Measurements from ENCODE around the gene SERPINA4.

The SERPINA4 gene

DNA sequence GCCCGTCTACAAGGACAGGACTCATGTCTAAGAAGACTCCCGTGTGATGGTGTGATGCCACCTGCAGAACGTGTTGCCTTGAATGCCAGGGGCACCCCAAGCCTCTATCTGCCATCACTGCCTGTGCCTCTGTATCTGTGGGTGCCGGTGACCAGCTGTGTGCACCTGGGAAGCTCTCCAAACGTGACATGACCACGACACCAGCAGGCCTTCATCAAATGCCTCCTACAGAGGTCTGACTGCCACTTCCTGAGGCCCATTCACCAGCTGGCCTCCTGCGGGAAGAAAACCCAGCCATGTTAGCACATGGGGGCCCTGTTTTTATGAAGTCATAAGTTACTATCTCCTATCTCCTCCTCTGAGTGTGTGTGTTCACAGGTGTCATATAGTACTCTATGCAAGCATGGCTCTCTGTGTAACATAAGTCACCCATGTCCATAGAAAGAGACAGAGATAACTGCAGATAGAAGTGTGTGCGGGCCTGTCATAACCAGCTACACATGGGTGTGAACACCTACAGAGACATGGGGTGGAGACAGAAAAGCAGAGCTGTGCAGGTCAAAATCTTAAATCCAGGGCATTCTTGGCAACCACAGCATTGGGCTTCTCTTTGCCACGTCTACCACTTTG lies 18.3 kb upstream of the SERPINA4 start:
- no peak for DNase-seq (ENCODE audit: low read depth)

DNA sequence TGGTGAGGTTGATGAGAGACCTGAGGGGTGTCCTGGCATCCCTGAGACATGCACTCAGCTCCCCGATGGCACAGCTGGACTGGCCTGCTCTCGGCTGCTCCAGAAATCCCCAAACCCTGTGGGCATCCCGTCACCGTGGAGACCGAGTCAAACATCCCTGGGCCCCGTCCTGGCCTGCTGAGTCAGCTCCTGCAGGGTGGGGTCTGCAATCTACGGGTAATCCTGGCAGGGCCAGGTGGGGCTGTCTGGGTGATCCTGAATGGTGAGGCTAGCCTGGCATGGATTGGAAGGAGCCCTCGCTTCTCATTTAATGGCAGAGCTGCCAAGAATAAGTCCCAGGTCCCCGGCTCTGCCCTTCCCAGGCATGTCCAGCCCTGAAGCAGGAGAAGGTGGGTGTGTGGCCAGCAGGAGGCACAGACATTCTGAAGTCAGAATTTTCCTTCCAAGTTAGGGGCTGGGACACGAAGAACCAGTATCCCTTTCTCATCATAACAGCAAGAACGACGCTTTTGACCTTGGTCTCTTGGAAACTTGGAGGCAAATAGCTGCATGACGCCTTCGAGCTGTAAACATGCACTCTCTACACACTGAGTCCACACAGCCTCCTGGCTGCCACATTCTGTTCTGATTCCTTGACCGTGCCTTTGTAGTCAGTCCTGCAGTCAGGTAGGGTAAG lies 17.7 kb upstream of the SERPINA4 start:
- no peak for DNase-seq (ENCODE audit: low read depth)

DNA sequence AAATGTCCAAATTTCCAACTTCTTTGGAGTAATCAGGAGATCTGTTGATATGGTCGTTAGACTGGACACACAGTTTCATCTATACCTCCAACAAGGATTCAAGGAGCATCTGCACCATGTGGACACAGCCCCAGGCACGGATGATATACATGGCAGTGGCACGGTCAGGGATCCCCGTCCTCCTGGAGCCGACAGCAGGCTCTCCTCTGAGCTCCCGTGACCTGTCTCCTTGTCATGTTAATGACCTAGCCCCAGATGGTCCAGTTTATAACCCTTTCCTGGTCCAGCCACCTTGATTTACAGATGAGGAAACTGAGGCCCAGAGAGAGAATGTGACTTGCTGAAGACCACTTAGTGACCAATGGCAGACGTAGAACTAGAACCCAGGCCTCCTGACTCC lies 16.5 kb upstream of the SERPINA4 start:
- DNase-seq (ENCODE audit: low read depth), result no peak

DNA sequence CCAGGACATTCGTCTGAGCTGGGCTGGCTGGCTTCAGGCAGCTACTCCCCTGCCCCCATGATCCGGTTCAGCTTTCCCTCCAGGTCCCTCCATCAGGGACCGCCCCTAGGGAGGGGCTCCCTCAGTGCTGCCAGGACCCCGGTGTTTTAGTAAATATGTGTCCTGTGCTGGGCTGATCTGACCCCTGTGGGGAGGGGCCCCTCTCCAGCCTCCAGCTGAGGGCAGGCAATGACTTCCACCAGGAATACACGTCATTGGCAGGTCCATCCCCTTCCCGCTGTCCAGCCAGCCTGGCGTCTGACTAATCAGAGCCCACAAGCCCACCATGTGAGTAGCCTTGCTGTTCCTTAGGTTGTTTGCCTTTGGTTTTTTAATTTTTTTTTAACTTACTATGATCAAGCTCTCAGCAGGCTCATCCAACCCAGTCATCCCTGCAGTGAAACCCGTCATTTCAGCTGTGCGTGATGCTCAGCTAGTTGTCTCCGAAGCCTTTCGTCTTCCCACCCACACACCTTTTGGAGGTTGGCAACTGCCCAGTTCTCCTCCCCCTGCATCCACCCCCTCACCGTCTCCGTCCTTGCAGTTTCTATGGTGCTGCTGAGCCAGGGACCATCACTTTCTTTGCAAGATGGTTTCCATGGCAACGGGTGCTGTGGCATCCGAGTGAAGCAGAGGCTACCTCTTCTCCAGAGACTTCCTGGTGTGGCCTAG lies 16.0 kb upstream of the SERPINA4 start:
- DNase-seq (ENCODE audit: low read depth), result no peak

DNA sequence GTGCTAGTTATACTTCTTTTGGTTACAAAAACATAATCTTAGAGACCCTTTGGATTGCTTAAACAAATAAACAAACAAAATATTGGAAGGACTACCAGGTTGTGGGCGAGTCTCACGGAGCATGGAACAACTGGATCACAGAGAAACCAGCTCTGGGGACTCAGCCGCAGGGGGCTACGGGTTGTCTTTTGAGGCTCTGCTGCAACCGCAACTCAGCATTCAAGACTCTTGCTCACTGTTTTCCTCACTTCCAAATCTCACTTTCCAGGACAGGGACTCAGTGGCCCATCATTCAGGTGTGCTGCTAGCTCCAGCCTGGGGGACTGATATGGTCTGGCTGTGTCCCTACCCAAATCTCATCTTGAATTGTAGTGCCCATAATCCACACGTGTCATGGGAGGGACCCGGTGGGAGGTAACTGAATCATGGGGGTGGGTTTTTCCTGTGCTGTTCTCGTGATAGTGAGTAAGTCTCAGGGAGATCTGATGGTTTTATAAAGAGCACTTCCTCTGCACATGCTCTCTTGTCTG lies 14.0 kb upstream of the SERPINA4 start:
- no peak for DNase-seq (ENCODE audit: low read depth)

DNA sequence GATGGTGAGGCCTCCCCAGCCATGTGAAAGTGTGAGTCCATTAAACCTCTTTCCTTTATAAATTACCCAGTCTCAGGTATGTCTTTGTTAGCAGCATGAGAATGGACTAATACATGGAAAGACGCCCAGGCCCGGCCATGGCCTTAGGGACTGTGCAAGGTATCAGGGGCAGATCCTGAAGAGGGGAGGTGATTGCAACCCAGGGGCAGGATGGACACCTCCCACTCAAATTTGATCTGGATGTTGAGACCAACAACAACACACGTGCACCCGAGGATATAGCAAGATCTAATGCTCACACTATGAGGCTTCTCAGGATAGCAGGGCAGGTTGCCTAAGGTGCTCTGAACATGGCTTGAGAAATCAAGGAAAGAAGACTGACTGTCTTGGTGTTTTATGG lies 13.5 kb upstream of the SERPINA4 start:
- DNase-seq (ENCODE audit: low read depth), result no peak

DNA sequence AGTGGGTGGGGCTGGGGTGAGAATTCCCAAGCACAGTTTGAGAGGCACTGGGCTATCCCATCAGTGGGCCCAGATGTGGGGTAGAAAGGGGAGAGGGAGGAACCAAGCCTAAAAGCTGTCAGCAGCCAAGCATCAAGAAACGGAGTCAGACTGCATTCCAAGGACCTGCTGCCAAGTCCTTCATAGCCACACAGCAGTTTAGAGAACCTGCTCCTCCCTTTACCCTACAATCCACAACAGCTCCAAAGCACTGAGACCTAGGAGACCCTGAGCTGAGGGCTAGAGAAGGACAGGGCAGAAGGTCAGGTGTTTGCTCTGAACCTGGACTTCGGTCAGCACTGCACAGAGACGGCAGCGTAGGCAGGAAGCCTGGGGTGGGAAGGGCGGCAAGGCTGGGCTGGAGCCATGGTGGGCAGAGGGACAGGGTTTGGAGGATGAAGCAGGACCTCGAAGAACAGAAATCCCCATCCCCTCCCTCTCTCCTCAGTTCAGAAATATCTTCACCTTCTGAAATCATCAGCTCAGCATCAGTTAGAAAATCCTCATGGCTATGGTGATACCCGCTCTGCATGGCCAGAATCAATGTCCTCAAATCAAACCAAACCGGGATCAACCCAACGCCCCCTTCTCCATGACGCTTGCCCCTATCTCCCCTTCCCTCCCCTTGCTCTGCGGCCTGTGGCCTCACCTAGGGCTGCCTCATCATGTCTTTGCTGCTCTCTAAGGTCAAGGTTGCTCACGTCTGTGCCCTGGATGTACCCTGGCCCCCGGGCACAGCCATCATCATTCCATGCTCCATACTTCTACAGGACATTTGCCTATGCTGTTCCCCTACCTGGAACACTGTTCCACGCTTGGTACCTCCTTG lies 12.9 kb upstream of the SERPINA4 start:
- no peak for DNase-seq (ENCODE audit: low read depth)

DNA sequence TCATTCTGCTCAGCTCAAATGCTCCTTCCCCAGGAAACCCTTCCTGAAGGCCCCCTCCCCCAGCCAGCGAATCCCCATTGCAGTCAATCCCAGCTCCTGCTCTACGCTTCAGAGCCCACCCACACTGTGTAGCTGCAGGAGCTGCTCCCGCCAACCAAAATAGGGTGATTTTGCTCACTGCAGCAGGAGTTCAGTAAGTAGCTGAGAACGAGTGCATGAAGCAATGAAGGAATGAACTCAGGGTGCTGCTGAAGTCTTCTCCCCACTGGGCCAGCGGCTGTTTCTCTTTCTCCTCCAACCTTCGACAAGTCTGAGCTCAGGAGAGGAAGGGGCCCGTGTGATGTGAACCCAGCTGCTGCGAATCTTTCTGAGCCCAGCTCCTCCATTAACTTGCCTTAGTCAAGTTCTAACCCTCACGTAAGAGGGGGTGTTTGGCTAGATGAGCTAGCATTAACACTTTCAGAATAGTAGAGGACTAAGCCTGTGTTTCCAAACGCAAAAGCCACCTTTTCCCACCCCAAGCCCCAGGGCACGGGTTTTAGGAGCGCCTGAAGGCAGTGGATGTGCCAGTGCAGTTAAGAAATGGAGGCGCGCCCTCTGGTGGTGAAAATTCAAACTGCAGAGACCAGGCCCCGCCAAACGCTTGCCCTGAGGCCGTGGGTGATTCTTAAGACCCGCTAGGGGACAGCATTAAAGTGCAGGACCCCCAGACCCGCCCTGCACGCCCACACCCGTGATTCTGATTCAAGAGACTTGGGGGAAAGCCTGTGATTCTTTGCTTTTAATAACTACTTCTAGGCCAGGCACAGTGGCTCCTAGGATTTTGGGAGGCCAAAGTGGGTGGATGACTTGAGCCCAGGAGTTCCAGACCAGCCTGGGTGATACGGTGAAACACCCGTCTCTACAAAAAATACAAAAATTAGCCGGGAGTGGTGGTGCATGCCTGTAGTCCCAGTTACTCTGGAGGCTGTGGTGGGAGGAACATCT lies 11.9 kb upstream of the SERPINA4 start:
- DNase-seq (ENCODE audit: low read depth), result peak; percentile 27

DNA sequence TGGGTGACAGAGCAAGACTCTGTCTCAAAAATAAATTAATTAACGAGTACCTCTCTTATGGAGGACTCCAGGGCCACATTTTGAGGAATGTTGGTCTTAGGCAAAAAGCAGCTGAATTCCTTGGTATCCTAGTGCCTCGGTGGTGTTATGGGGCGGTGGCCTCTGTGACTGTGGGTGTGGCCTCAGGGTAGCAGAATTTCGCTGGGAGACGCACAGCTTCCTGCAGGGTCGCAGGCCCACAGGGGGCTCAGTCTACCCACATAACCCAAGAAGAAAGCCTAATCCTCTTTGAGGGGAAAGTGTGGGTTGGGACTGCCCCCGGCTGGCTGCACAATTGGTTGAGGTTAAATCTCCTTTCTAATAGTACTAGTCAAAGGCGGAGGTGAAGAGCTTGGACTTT lies 11.2 kb upstream of the SERPINA4 start:
- DNase-seq (ENCODE audit: low read depth), result no peak

DNA sequence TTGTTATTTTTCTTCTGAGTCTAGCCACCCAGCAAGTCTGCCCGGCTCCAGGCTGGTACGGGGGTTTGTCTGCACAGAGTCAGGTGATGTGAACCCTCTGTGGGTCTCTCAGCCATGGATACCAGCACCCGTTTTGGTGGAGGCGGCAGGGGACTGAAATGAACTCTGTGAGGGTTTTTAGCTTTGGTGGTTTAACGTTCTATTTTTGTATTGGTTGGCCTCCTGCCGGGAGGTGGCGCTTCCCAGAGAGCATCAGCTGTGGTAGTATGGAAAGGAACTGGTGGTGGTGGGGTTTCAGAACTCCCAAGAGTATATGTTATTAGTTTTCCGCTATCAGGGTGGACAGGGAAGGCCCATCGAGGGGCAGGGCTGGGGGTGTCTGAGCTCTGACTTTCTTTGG lies 5.3 kb upstream of the SERPINA4 start:
- DNase-seq (ENCODE audit: low read depth), result no peak

DNA sequence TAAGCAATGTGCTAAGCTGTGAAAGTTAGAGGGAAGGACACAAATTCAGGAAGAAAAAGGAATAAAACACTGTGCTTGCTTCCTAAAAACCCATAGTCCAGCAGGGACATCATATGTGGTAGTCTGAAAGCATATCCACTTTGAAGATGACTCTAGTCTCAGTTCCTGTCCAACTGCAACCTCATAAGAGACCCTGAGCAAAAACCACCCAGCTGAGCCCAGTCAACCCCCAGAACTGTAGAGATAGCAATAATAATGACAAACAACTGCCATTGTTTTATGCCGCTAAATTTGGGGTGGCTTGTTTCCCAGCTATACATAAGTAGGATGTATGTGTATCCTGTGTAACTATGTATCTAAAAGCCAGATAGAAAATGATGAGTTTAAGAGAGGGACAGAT lies 3.9 kb upstream of the SERPINA4 start:
- DNase-seq (ENCODE audit: low read depth), result no peak

DNA sequence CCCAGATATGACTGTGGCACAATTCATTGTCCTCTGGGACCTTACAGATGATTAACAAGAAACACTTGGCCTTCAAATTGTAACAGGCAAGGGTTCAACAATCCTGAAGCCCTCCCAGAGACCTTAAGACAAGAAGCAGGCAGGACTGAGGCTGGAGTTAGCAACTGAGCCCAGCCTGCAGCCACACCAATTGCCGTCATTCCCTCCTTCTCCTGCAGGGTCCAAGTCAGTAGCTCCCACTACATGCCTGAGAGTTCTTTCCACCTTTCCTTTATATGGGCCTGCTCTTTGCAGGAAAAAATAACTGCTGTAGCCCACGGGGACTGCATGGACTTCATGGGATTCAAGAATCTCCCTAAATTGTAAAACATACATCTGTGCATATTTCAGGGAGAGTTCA lies 2.4 kb upstream of the SERPINA4 start:
- DNase-seq (ENCODE audit: low read depth), result no peak

DNA sequence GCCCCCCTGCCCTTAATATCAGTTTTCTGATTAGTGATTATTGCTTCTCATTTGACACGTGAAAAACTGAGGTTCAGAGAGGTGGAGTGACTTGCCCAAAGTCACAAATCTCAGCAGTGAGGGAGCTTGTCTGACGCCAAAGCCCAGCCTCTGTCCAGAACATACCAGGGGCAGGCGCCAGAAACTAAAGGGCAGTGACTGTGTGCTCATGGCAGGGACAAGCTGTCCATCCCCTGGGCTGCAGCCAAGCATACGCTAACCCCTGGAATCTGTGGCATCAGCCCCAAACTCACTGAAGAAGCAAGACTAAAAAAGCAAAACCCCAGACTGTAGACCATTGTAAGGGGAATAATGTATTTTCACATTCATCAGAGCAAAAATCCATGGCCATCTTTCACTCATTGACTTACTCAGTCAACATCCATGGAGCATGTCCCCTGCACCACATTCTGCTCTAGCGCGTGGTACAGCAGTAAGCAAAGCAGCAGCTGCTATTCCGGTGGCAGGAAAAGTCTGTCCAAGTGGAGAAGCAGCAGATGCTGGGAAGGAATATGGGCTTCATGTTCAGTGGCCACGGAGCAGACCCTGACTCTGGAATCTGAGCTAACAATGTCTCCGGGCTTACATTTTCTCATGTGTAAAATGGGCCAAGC lies 1.5 kb upstream of the SERPINA4 start:
- no peak for DNase-seq (ENCODE audit: low read depth)

DNA sequence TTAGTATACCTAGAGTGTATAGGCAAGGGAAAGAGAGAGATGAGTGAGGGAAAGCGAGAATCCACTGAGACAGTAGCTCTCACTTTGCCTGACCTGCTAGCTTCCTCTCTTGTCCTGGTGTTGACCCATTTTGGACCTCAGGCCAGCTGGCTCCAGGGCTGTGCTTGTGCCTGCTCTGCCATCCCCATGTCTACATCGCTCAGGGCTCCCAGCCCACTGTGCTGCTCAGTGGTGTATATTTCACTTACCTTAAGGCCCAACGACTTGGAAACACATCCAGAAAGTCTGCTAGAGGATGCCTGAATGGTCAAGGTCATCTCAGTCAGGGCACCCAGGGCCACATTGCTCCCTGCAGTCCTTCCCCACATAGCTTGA lies 964 bp upstream of the SERPINA4 start:
- DNase-seq (ENCODE audit: low read depth), result no peak

DNA sequence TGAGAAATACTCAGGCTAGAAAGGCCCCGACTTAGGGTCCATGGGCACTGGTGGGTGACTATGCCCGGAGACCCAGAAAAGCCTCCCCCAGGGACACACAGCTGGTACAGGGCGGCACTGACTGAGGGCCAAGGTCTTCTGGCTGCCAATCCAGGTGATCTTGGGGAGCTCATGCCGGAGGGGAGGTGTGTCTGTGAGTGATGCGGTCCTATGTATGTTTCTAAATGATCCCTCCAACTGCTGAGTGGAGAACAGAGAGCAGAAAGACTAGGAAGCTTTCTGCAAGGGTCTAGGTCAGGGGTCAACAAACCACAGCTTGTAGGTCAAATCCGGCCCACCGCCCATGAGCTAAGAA lies 391 bp downstream of the SERPINA4 start:
- DNase-seq (ENCODE audit: low read depth), result no peak

DNA sequence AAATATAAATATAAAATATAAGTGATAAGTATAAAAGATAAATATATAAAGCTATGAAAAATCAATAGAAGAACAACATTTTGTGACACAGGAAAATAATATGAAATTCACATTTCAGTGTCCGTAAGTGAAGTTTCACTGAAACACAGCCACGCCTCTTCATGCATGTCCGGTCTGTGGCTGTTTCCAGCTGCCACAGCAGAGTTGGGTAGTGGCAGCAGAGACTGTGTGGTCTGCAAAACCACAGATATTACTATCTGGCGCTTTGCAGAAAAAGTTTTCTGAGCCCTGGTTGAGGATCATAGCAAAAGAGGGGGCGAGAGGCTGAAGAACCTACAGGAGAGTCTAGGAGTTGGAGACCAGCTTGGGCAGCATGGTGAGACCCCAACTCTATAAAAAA lies 780 bp downstream of the SERPINA4 start:
- no peak for DNase-seq (ENCODE audit: low read depth)

DNA sequence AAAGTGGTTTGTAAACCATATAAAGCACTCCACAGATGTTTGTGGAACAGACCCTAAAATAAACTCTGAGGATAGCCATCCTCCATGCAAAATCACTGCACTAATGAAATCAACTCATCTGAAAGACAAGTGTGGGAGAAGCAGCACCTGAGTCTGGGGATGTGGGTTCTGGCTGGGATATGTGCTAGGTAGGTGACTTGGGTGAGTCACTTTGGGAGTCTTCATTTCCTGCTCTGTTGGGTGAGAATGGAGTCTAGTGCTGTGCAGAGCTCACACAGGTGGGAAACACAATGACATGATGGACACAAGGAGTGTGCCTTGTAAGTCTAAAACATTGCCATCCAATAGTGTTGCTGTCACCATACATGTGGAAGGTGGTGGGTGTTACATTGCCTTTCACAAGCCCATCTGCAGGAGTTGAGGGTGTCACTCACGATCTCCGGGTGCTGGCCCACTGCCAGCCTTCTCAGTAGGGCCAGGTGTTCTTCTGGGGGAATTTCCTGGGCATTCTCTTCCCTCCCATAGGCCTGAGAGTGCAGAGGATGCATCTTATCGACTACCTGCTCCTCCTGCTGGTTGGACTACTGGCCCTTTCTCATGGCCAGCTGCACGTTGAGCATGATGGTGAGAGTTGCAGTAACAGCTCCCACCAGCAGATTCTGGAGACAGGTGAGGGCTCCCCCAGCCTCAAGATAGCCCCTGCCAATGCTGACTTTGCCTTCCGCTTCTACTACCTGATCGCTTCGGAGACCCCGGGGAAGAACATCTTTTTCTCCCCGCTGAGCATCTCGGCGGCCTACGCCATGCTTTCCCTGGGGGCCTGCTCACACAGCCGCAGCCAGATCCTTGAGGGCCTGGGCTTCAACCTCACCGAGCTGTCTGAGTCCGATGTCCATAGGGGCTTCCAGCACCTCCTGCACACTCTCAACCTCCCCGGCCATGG lies 2.0 kb downstream of the SERPINA4 start:
- no peak for DNase-seq (ENCODE audit: low read depth)

DNA sequence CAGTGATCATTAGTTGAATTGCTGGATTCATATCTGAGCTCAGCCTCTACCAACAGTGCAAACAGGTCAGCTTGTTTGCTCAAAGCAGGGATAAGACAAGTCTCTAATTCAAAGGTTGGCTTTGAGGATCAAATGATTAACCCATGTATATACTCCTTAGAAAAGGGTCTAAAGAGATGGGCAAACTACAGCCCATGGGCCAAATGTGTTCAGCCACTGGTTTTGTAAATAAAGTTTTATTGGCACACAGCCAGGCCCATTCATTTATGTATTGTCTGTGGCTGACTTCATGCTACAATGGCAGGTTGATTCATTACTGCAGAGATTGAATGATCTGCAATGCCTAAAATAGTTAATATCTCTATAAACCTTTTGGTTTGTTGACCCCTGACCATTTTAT lies 3.1 kb downstream of the SERPINA4 start:
- DNase-seq (ENCODE audit: low read depth), result no peak

DNA sequence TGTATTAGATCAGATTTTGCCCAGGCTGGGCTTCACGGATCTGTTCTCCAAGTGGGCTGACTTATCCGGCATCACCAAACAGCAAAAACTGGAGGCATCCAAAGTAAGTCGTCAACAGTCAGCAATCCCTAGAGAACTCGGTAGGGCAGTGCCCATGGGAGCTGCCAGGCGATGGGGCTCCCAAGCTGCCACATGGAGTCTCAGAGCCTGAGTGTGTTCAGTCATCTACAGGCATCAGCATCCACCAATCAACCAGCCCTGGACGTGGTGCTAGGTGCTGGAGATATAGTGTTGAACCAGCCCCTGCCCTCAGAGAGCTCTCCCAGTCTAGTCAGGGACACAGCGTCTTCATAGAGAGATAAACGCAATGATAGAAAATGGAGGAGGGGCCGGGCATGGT lies 6.9 kb downstream of the SERPINA4 start:
- no peak for DNase-seq (ENCODE audit: low read depth)

All from amniotic epithelial cell (primary cell).